MCF 10A (cell line): ENCODE results near the gene KCTD2. TPM values are rescaled to one million over a fixed set of nuclear protein-coding genes. Genes with fewer than 3 reads are reported as not detected.

Source experiments
- BruUV-seq: library from RNA; stranded (reverse); fragments of 400-500 nt; replicated peaks from 2 replicates; lab custom pipeline; 2021; lab: Mats Ljungman, UMichigan
- CTCF ChIA-PET: fragments of 300-600 bp; sonication (Branson Sonifier 250); formaldehyde crosslinking; extraction: SDS; loops from one replicate; lab custom pipeline; 2021; ENCODE audit warnings: antibody characterized with exemption, inconsistent platforms; lab: Yijun Ruan, JAX
- POLR2A ChIA-PET: fragments of 300-600, 350-650 bp; sonication (Branson Sonifier 250); formaldehyde crosslinking; extraction: SDS; loops from one replicate; lab custom pipeline; 2020; ENCODE audit warnings: antibody characterized with exemption, inconsistent platforms; lab: Yijun Ruan, JAX
- DNase-seq: peaks from one replicate; pipeline ENCODE4 v3.0.0-alpha.2; 2018; ENCODE audit not compliant: unreplicated experiment
- H3K27ac Mint-ChIP-seq: one replicate; pipeline ENCODE4 v1.8.0; 2022; ENCODE audit warnings: mild to moderate bottlenecking, low read depth, mixed read lengths; ENCODE audit not compliant: unreplicated experiment
- H3K27me3 Mint-ChIP-seq: one replicate; pipeline ENCODE4 v1.8.0; 2022; ENCODE audit warnings: mixed read lengths; ENCODE audit not compliant: insufficient read depth, unreplicated experiment
- H3K36me3 Mint-ChIP-seq: one replicate; pipeline ENCODE4 v1.8.0; 2022; ENCODE audit warnings: mild to moderate bottlenecking, moderate library complexity, mixed read lengths; ENCODE audit not compliant: insufficient read depth, unreplicated experiment
- H3K4me1 Mint-ChIP-seq: one replicate; pipeline ENCODE4 v1.8.0; 2022; ENCODE audit warnings: mixed read lengths; ENCODE audit not compliant: insufficient read depth, unreplicated experiment
- H3K4me3 Mint-ChIP-seq: one replicate; pipeline ENCODE4 v1.8.0; 2022; ENCODE audit warnings: mild to moderate bottlenecking, moderate library complexity, mixed read lengths; ENCODE audit not compliant: unreplicated experiment
- H3K9me3 Mint-ChIP-seq: one replicate; pipeline ENCODE4 v1.8.0; 2022; ENCODE audit warnings: mixed read lengths; ENCODE audit not compliant: unreplicated experiment
- CTCF ChIP-seq: fragments of 200-600 bp; IDR thresholded peaks from one replicate; pipeline ENCODE4 v1.8.0; 2022; ENCODE audit warnings: antibody characterized with exemption, mild to moderate bottlenecking; ENCODE audit not compliant: unreplicated experiment
- intact Hi-C: fragments of 100-400 bp; cut with micrococcal nuclease; formaldehyde crosslinking; loops from 2 replicates; pipeline ENCODE4 v1.14.1; 2022
- total RNA-seq: library from RNA; stranded (reverse); gene quantifications from 2 replicates; pipeline ENCODE4 v1.2.3, GENCODE V29; 2022

Gene KCTD2
- total RNA-seq, 1 experiment from 2014 or later, result 11.9 TPM

DNA sequence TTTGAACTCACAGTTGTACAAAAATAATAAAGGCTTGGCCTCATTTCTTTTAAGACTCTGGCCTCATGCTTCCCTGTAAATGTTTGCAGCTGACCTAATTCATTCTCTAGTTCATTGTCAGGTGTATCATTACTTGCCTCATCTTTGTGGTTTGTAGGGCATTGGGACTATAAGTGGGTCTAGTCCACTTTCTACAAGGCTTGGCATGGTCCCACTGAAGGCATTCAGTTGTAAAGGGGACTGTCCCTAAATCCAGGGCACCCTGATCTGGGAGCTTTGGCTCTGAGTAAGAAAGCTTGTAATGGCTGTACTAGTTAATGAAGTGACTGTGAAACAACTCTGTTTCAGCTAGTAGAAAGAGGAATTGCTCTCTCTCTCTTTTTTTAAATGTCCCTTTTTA lies 2.7 kb downstream of the KCTD2 start:
- Mint-ChIP-seq H3K27me3 (no peaks in the 10 kb centered on the region), H3K4me1 (peaks cover 13% of the 10 kb centered on the region), H3K9me3 (no peaks in the 10 kb centered on the region), H3K4me3 (no peak overlapping the region), H3K36me3 (peaks cover 59% of the 10 kb centered on the region), H3K27ac (no peak overlapping the region)
- no peak for DNase-seq
- no TSS peak for BruUV-seq
- ChIA-PET CTCF (interaction anchor here (0.6 to 2.6 kb wide), 6 partner anchors 11 to 111 kb away, joined by 3 to 20 read pairs (median 6); no protein-coding TSS in a partner anchor), POLR2A (interaction anchor here (0.7 to 4.9 kb wide), 11 partner anchors 10 to 168 kb away, joined by 3 to 34 read pairs (median 4); partner anchors contain the start of genes ARMC7 and MRPL58)
- intact Hi-C loops, result no loop called here
- TF ChIP-seq CTCF, result no peak

- POLR2A ChIA-PET, result interaction anchor here (1.4 kb wide), 1 partner anchor 9 kb away, joined by 5 read pairs; no protein-coding TSS in a partner anchor
Observed at GRCh38 chr17:75051941-75052340, 4.9 kb downstream of the KCTD2 start.

GRCh38 chr17:75059369-75060345 lies 12.6 kb downstream of the KCTD2 start:
- ChIA-PET POLR2A (interaction anchor here (0.6 to 1.7 kb wide), 12 partner anchors 9 to 180 kb away, joined by 3 to 7 read pairs (median 4); partner anchors contain the start of genes ATP5PD and KCTD2), CTCF (interaction anchor here (0.6 to 4.9 kb wide), 17 partner anchors 10 to 142 kb away, joined by 3 to 38 read pairs (median 4); partner anchors contain the start of genes HID1 and NT5C)
- no peak for DNase-seq
- H3K4me3 Mint-ChIP-seq, result no peak overlapping the region
- no peaks in the 10 kb centered on the region for H3K27me3 Mint-ChIP-seq
- H3K27ac Mint-ChIP-seq, result no peak overlapping the region
- BruUV-seq, result no TSS peak
- H3K4me1 Mint-ChIP-seq, result no peaks in the 10 kb centered on the region
- peaks cover 60% of the 10 kb centered on the region for H3K36me3 Mint-ChIP-seq
- H3K9me3 Mint-ChIP-seq, result no peaks in the 10 kb centered on the region
- intact Hi-C loops, result no loop called here
- peak; percentile 30 for TF ChIP-seq CTCF

More at GRCh38 chr17:75051941-75052340, 4.9 kb downstream of the KCTD2 start:
- BruUV-seq, result no TSS peak
- Mint-ChIP-seq H3K27me3 (no peaks in the 10 kb centered on the region), H3K27ac (no peak overlapping the region), H3K4me3 (no peak overlapping the region), H3K4me1 (peaks cover 13% of the 10 kb centered on the region), H3K9me3 (no peaks in the 10 kb centered on the region), H3K36me3 (peaks cover 71% of the 10 kb centered on the region)
- intact Hi-C loops, result no loop called here
- CTCF ChIA-PET, result interaction anchor here (0.6 to 0.7 kb wide), 2 partner anchors 9 to 18 kb away, joined by 3 read pairs; no protein-coding TSS in a partner anchor
- TF ChIP-seq CTCF, result no peak
- no peak for DNase-seq
